Heart left ventricle (tissue), 13 donors: Measurements from ENCODE around the gene MAGI2.

Source experiments
- CTCF ChIP-seq, 12 donors: fragments of 200-600 bp; sonication (generic) in 4 of 12; IDR thresholded peaks; one replicate each; pipeline versions ENCODE4 v1.5.0 to v1.8.0; 2018 to 2022; ENCODE audit warnings: antibody characterized with exemption in 12 of 12, mild to moderate bottlenecking in 5 of 12
- POLR2A ChIP-seq, 2 donors: fragments of 450-650 bp; IDR thresholded peaks; one replicate each; pipeline ENCODE4 v1.6.1; 2017; ENCODE audit warnings: antibody characterized with exemption in 2 of 2, mild to moderate bottlenecking in 2 of 2, moderate library complexity in 2 of 2
- donor health status: ischemic (EF 13 %, LVEDD 7.1; RV severe dilation, severe dysfunction).
- donor health status: DM: no; HTN: yes; CAD: no.
- donor health status: DM: no; HTN: no; CAD: no.
- donor health status: ischemic (EF 25% LVEDD 6.9; RV normal size, moderate dysfunction).
- donor health status: ischemic (EF 25% LVEDD 5.7; RV mildly dilated, moderate dysfunction).
- donor health status: ischemic (EF 35%, LVEDD 5.7; RV mildly dilated, moderate dysfunction).
- donor health status: nonischemic (EF 11% LVEDD 7.7; RV severe dilation, severe dysfunction).
- donor health status: DM: yes; HTN: yes; CAD: no.
- donor health status: PGD.
- donor health status: ischemic (EF 29% LVEDD 5.4; RV normal size, mild dysfunction).
- donor health status: nonischemic (EF 23%, LVEDD 6.1; RV moderate dilation, normal function).

- TF ChIP-seq CTCF (IDR thresholded peaks at IDR 0.05) (no peak), POLR2A (IDR thresholded peaks at IDR 0.05) (no peak)
These were observed 548.5 kb downstream of the MAGI2 start for GRCh38 chr7:78904983-78905382.
